HepG2 (cell line): Measurements from ENCODE around the gene PHLDB1. TPM values are rescaled to one million over a fixed set of nuclear protein-coding genes. Genes with fewer than 3 reads are reported as not detected.

ENCODE experiments used
- ARID3A ChIP-seq: IDR thresholded peaks from 2 replicates; pipeline ENCODE4 v1.6.1; 2012; ENCODE audit warnings: low read depth, low read length, improper control_type of control experiment
- FOSL1 ChIP-seq: sonication (generic); formaldehyde crosslinking; IDR thresholded peaks from 2 replicates; pipeline ENCODE4 v1.9.0; 2021; ENCODE audit warnings: missing genetic modification reagents, borderline replicate concordance
- HNF4A ChIP-seq: sonication (generic); formaldehyde crosslinking; IDR thresholded peaks from 2 replicates; pipeline ENCODE4 v1.4.0; 2020; ENCODE audit warnings: missing genetic modification reagents
- HNRNPUL1 ChIP-seq: fragments of 200-400 bp; formaldehyde crosslinking; IDR thresholded peaks from 2 replicates; pipeline ENCODE4 v1.6.1; 2017; ENCODE audit warnings: low read depth, mild to moderate bottlenecking, low read length, moderate library complexity
- KLF9 ChIP-seq: IDR thresholded peaks from 2 replicates; pipeline ENCODE4 v1.6.1; 2016; ENCODE audit warnings: low read depth
- PLSCR1 ChIP-seq: sonication (generic); formaldehyde crosslinking; IDR thresholded peaks from 2 replicates; pipeline ENCODE4 v1.5.0; 2020; ENCODE audit warnings: missing genetic modification reagents, mild to moderate bottlenecking, borderline replicate concordance
- SUZ12 ChIP-seq: fragments of 150-350 bp; IDR thresholded peaks from 2 replicates; pipeline ENCODE4 v1.6.1; 2014; ENCODE audit warnings: low read depth, low read length
- ZBTB38 ChIP-seq: sonication (generic); formaldehyde crosslinking; IDR thresholded peaks from 2 replicates; pipeline ENCODE4 v1.5.1; 2020; ENCODE audit warnings: mild to moderate bottlenecking, missing genetic modification reagents
- ZBTB40 ChIP-seq, 2 experiments: fragments of 450-650 bp in 1 of 2; sonication (generic) in 1 of 2; formaldehyde crosslinking in 1 of 2; IDR thresholded peaks; 2 replicates each; pipeline versions ENCODE4 v1.6.1 to v1.8.0; 2016 to 2022; ENCODE audit warnings: antibody characterized with exemption in 1 of 2, mild to moderate bottlenecking in 1 of 2, missing genetic modification reagents in 1 of 2
- ZNF256 ChIP-seq: sonication (generic); formaldehyde crosslinking; conservative IDR thresholded peaks from 2 replicates; pipeline ENCODE4 v1.4.0; 2020; ENCODE audit warnings: missing genetic modification reagents
- ZNF354B ChIP-seq: sonication (generic); formaldehyde crosslinking; IDR thresholded peaks from 2 replicates; pipeline ENCODE4 v1.8.0; 2022; ENCODE audit warnings: mild to moderate bottlenecking, missing genetic modification reagents
- ZNF430 ChIP-seq: sonication (generic); formaldehyde crosslinking; IDR thresholded peaks from 2 replicates; pipeline ENCODE4 v1.9.0; 2021; ENCODE audit warnings: mild to moderate bottlenecking, missing genetic modification reagents
- ZNF563 ChIP-seq: sonication (generic); formaldehyde crosslinking; IDR thresholded peaks from 2 replicates; pipeline ENCODE4 v1.8.0; 2022; ENCODE audit warnings: mild to moderate bottlenecking, moderate library complexity, missing genetic modification reagents
- ZNF773 ChIP-seq: sonication (generic); formaldehyde crosslinking; IDR thresholded peaks from 2 replicates; pipeline ENCODE4 v1.4.0; 2020; ENCODE audit warnings: missing genetic modification reagents, borderline replicate concordance
- ZNF850 ChIP-seq: sonication (generic); formaldehyde crosslinking; conservative IDR thresholded peaks from 2 replicates; pipeline ENCODE4 v1.9.0; 2021; ENCODE audit warnings: mild to moderate bottlenecking, missing genetic modification reagents
- polyA plus RNA-seq, 8 experiments: library from polyadenylated mRNA; depleted of rRNA in 3 of 8; stranded (reverse) in 7 of 8; unstranded in 1 of 8; fragments of >200 nt; fragmentation: Illumina TruSeq in 4 of 8; extraction: Trizol in 4 of 8; gene quantifications; 2 replicates each; pipeline versions ENCODE4 v1.2.1 to v1.2.3, GENCODE V29; 2011 to 2016; ENCODE audit warnings: low read depth in 4 of 8, missing spikeins in 1 of 8, mixed read lengths in 1 of 8; ENCODE audit not compliant: insufficient read depth in 1 of 8
- total RNA-seq, 5 experiments: library from RNA; depleted of rRNA; stranded (reverse); fragments of >200 nt; fragmentation: Illumina TruSeq; extraction: Trizol; gene quantifications; 2 replicates each; pipeline ENCODE4 v1.2.3, GENCODE V29; 2016; ENCODE audit warnings: low read depth in 1 of 5

PHLDB1 gene
- total and polyA plus RNA-seq, 2 of the 13 experiments (the other 11 are each of a cell fraction or from before 2014, with no cell fraction given) = 13.8 to 14.2 TPM

GRCh38 chr11:118572061-118572980 lies 35.1 kb upstream of the PHLDB1 start, which contains the start of gene ARCN1 (continued):
- TF ChIP-seq ZBTB40 (IDR thresholded peaks at IDR 0.05) (no peak), ZBTB40 (CRISPR knock-in tag; IDR thresholded peaks at IDR 0.05) (no peak; the same call in 1 of the 2 replicates), ZNF256 (CRISPR knock-in tag) (no peak), FOSL1 (no peak), HNF4A (CRISPR knock-in tag) (no peak), PLSCR1 (CRISPR knock-in tag) (no peak), ZNF563 (CRISPR knock-in tag) (peak; percentile 70; the same call in 1 of the 2 replicates), ZNF773 (CRISPR knock-in tag) (no peak), ARID3A (no peak), HNRNPUL1 (no peak), SUZ12 (no peak), ZBTB38 (CRISPR knock-in tag) (no peak), ZNF430 (CRISPR knock-in tag) (no peak), KLF9 (no peak), ZNF850 (CRISPR knock-in tag) (no peak), ZNF354B (CRISPR knock-in tag) (no peak)
